Brain microvascular endothelial cell (primary cell): ENCODE measurements around the gene MBNL1.
A peak's percentile ranks its signal among the peaks of the same experiment; 100 is the strongest.

Source experiments
- DNase-seq: peaks from one replicate; pipeline ENCODE4 v3.0.0-alpha.2; 2020
- H3K27ac ChIP-seq: fragments of 250-450 bp; sonication (Bioruptor Pico); 2 replicates; pipeline ENCODE4 v1.5.1; 2020; ENCODE audit warnings: mild to moderate bottlenecking, moderate library complexity
- H3K27me3 ChIP-seq: fragments of 250-450 bp; sonication (Bioruptor Pico); replicated peaks from 2 replicates; pipeline ENCODE4 v1.5.1; 2020; ENCODE audit warnings: mild to moderate bottlenecking
- H3K36me3 ChIP-seq: fragments of 250-450 bp; sonication (Bioruptor Pico); replicated peaks from 2 replicates; pipeline ENCODE4 v1.5.1; 2020; ENCODE audit warnings: mild to moderate bottlenecking
- H3K4me3 ChIP-seq: 2 replicates; pipeline ENCODE4 v1.5.1; 2011; ENCODE audit warnings: low read depth, mild to moderate bottlenecking, control low read depth, low read length, moderate library complexity
- in situ Hi-C: cut with HindIII; loops from 2 replicates; pipeline ENCODE4 v1.10.0; 2017; ENCODE audit warnings: low sequenced_read_pairs, low pct_ligation_motif_present
- TF ChIP-seq, protein P1 (sequence below): IDR thresholded peaks from 2 replicates; pipeline ENCODE4 v1.5.1; 2011; ENCODE audit warnings: low read depth, mild to moderate bottlenecking, moderate library complexity, low read length, control low read depth, inconsistent platforms; ENCODE audit errors: missing control alignments

MBNL1 gene

GRCh38 chr3:152350776-152351175 is 82.0 kb downstream of the MBNL1 start:
- no peaks in the 10 kb centered on the region for H3K27me3 ChIP-seq
- no peak overlapping the region for H3K27ac ChIP-seq
- no peak for DNase-seq
- no peaks in the 10 kb centered on the region for H3K36me3 ChIP-seq
- no peak overlapping the region for H3K4me3 ChIP-seq
- in situ Hi-C loops: no loop called here
- TF ChIP-seq, protein P1, sequence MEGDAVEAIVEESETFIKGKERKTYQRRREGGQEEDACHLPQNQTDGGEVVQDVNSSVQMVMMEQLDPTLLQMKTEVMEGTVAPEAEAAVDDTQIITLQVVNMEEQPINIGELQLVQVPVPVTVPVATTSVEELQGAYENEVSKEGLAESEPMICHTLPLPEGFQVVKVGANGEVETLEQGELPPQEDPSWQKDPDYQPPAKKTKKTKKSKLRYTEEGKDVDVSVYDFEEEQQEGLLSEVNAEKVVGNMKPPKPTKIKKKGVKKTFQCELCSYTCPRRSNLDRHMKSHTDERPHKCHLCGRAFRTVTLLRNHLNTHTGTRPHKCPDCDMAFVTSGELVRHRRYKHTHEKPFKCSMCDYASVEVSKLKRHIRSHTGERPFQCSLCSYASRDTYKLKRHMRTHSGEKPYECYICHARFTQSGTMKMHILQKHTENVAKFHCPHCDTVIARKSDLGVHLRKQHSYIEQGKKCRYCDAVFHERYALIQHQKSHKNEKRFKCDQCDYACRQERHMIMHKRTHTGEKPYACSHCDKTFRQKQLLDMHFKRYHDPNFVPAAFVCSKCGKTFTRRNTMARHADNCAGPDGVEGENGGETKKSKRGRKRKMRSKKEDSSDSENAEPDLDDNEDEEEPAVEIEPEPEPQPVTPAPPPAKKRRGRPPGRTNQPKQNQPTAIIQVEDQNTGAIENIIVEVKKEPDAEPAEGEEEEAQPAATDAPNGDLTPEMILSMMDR: no peak

DNA sequence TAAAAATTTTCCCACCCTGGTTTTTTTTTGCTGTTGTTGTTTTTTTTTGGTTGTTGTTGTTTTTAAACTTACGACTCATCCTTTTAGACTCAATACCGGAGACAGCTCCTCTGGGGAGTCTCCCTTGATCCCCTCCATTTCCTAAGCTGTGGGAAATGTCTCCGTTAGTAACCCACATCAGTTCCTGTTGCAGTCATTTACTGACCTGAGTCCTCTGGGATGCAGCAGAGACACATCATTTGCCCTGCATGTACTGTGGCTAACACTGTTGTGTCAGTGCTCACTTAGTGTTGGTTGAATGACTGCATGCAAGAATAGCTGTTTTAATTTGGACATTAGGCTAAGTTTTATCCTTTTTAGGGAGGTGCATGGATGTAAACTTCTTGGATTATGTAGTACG is 83.8 kb downstream of the MBNL1 start:
- Histone ChIP-seq H3K27me3 (no peaks in the 10 kb centered on the region), H3K27ac (peak overlapping the region; percentile 8), H3K36me3 (no peaks in the 10 kb centered on the region), H3K4me3 (no peak overlapping the region)
- peak; percentile 44 for DNase-seq
- in situ Hi-C loops: no loop called here
- TF ChIP-seq, protein P1: no peak

- Histone ChIP-seq H3K27ac (no peak overlapping the region), H3K27me3 (no peaks in the 10 kb centered on the region), H3K36me3 (no peaks in the 10 kb centered on the region), H3K4me3 (no peak overlapping the region)
- TF ChIP-seq, protein P1: no peak
- in situ Hi-C loops: no loop called here
- DNase-seq: no peak
Measured at GRCh38 chr3:152353578-152353977, 84.8 kb downstream of the MBNL1 start.

DNA sequence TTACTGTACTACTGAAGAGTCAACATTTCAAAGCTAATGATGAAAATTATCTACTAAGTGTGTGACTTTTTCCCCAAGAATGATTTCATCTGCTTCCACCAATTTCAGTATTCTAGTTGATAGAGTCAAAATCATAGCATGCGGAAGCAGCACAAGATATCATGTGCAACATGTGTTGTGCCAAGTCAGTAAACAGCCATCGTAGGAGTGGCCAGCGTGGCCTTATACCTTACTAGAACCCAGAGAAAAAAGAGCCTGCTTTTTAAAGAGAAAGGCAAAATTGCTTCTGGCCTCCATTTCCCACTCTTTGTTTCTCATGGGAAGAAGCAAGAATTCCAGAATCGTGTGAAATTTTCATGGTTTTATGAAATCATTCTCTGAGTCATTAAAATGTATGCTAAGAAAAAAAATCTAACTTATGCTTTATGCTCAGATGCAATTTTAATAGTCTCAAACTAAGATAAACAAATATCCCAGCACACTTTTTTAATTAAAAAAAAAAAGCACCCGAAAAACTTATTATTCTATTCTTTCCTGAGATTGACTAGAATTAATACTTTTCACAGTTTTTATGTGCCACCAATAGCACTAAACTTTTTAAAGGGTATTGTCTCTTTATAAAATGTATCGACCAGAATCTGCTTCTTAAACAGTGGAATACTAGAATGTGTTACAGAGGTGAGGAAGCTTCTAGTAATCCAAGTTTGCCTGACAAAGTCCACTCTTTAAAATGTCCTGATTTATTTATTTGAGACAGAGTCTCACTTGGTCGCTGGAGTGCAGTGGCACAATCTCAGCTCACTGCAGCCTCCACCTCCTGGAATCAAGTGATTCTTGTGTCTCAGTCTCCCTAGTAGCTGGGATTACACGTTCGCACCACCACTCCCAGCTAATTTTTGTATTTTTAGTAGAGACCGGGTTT is 87.3 kb downstream of the MBNL1 start:
- Histone ChIP-seq H3K27ac (peak overlapping the region; percentile 53), H3K27me3 (no peaks in the 10 kb centered on the region), H3K4me3 (no peak overlapping the region), H3K36me3 (no peaks in the 10 kb centered on the region)
- in situ Hi-C loops: no loop called here
- DNase-seq: no peak
- TF ChIP-seq, protein P1: no peak

DNA sequence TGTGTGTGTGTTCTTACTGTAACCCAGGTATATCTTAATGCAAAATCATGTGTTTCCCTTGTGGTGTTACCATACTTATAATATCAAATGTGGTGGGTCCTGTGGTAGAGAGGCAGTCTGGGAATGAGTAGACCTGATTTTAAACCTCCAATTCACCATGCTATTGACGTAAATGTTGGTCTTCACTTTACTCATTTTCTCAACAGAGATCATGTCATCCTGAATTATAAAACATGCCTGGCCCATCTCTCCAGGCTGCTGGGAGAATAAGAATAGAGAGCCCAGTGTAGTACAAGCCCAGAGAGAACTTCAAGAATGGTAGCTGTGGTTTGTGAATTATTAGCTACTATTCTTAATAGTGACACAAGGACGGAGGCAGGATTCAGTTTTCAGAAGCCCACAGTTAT is 88.1 kb downstream of the MBNL1 start:
- TF ChIP-seq, protein P1: no peak
- no peak overlapping the region for H3K27ac ChIP-seq
- in situ Hi-C loops: no loop called here

More for the DNA sequence above, 88.1 kb downstream of the MBNL1 start:
- no peak overlapping the region for H3K4me3 ChIP-seq
- DNase-seq: no peak
- H3K27me3 ChIP-seq: no peaks in the 10 kb centered on the region
- H3K36me3 ChIP-seq: no peaks in the 10 kb centered on the region
